Liver (tissue), 9 donors: ENCODE measurements around the gene COL4A3. TPM values are rescaled to one million over a fixed set of nuclear protein-coding genes. Genes with fewer than 3 reads are reported as not detected.

Source experiments
- DNase-seq: peaks from one replicate; pipeline ENCODE4 v3.0.0-alpha.2; 2017; ENCODE audit warnings: low spot score
- H3K27ac ChIP-seq, 2 donors: one replicate each; pipeline ENCODE4 v1.7.0; 2013; ENCODE audit warnings: inconsistent platforms in 2 of 2, low read length in 2 of 2, control low read depth in 1 of 2, low read depth in 1 of 2, mild to moderate bottlenecking in 1 of 2
- H3K27me3 ChIP-seq, 4 donors: one replicate each; pipeline versions ENCODE4 v1.6.1 to v1.7.0; 2013; ENCODE audit warnings: low read length in 3 of 4, inconsistent platforms in 1 of 4, mild to moderate bottlenecking in 1 of 4, moderate library complexity in 1 of 4; ENCODE audit not compliant: control insufficient read depth in 4 of 4, insufficient read depth in 4 of 4
- H3K36me3 ChIP-seq, 4 donors: one replicate each; pipeline versions ENCODE4 v1.6.1 to v1.7.0; 2013; ENCODE audit warnings: low read length in 3 of 4, mild to moderate bottlenecking in 3 of 4, low read depth in 1 of 4, moderate library complexity in 1 of 4; ENCODE audit not compliant: control insufficient read depth in 4 of 4, insufficient read depth in 3 of 4
- H3K4me1 ChIP-seq, 4 donors: one replicate each; pipeline versions ENCODE4 v1.6.1 to v1.7.0; 2013; ENCODE audit warnings: low read length in 3 of 4, mild to moderate bottlenecking in 3 of 4, moderate library complexity in 1 of 4; ENCODE audit not compliant: control insufficient read depth in 4 of 4, insufficient read depth in 4 of 4
- H3K4me3 ChIP-seq, 3 donors: one replicate each; pipeline versions ENCODE4 v1.6.1 to v1.7.0; 2013; ENCODE audit warnings: low read length in 3 of 3, control low read depth in 1 of 3, low read depth in 1 of 3, mild to moderate bottlenecking in 1 of 3
- H3K9ac ChIP-seq, 2 donors: one replicate each; pipeline ENCODE4 v1.7.0; 2013; ENCODE audit warnings: low read length in 2 of 2, mild to moderate bottlenecking in 2 of 2, moderate library complexity in 2 of 2, control low read depth in 1 of 2, low read depth in 1 of 2
- H3K9me3 ChIP-seq, 4 donors: one replicate each; pipeline versions ENCODE4 v1.6.1 to v1.7.0; 2013; ENCODE audit warnings: low read length in 3 of 4; ENCODE audit not compliant: control insufficient read depth in 4 of 4
- ATF3 ChIP-seq: IDR thresholded peaks from 2 replicates; pipeline ENCODE4 v1.6.1; 2016; ENCODE audit warnings: antibody characterized with exemption
- CTCF ChIP-seq: fragments of 150-350 bp; IDR thresholded peaks from 2 replicates; pipeline ENCODE4 v1.5.1; 2017; ENCODE audit warnings: improper control_type of control experiment, low read depth, low read length; ENCODE audit not compliant: missing input control
- EGR1 ChIP-seq, 2 donors: IDR thresholded peaks; 2 replicates each; pipeline ENCODE4 v1.6.1; 2016 to 2018; ENCODE audit warnings: antibody characterized with exemption in 2 of 2, low read depth in 2 of 2
- FOXA1 ChIP-seq: IDR thresholded peaks from 2 replicates; pipeline ENCODE4 v1.6.1; 2016; ENCODE audit warnings: antibody characterized with exemption
- FOXA2 ChIP-seq: IDR thresholded peaks from 2 replicates; pipeline ENCODE4 v1.6.1; 2016; ENCODE audit warnings: antibody characterized with exemption
- GABPA ChIP-seq, 2 donors: IDR thresholded peaks in 1 of 2; conservative IDR thresholded peaks in 1 of 2; 2 replicates each; pipeline ENCODE4 v1.6.1; 2016; ENCODE audit warnings: antibody characterized with exemption in 2 of 2, mild to moderate bottlenecking in 1 of 2, moderate library complexity in 1 of 2
- HNF4A ChIP-seq, 2 donors: conservative IDR thresholded peaks; 2 replicates each; pipeline ENCODE4 v1.6.1; 2016; ENCODE audit warnings: antibody characterized with exemption in 2 of 2, mild to moderate bottlenecking in 2 of 2
- HNF4G ChIP-seq: IDR thresholded peaks from 2 replicates; pipeline ENCODE4 v1.6.1; 2016; ENCODE audit warnings: antibody characterized with exemption
- JUND ChIP-seq, 2 donors: IDR thresholded peaks; 2 replicates each; pipeline ENCODE4 v1.6.1; 2016; ENCODE audit warnings: antibody characterized with exemption in 2 of 2
- NR2F2 ChIP-seq: IDR thresholded peaks from 2 replicates; pipeline ENCODE4 v1.6.1; 2016; ENCODE audit warnings: antibody characterized with exemption
- RAD21 ChIP-seq, 2 donors: IDR thresholded peaks; 2 replicates each; pipeline ENCODE4 v1.6.1; 2016; ENCODE audit warnings: antibody characterized with exemption in 2 of 2, mild to moderate bottlenecking in 2 of 2
- REST ChIP-seq: IDR thresholded peaks from 2 replicates; pipeline ENCODE4 v1.6.1; 2016; ENCODE audit warnings: antibody characterized with exemption, mild to moderate bottlenecking
- RXRA ChIP-seq, 2 donors: IDR thresholded peaks; 2 replicates each; pipeline ENCODE4 v1.6.1; 2017 to 2018; ENCODE audit warnings: antibody characterized with exemption in 2 of 2, mild to moderate bottlenecking in 1 of 2
- SP1 ChIP-seq: IDR thresholded peaks from 2 replicates; pipeline ENCODE4 v1.6.1; 2018; ENCODE audit warnings: antibody characterized with exemption, mild to moderate bottlenecking
- TAF1 ChIP-seq: conservative IDR thresholded peaks from 2 replicates; pipeline ENCODE4 v1.6.1; 2016; ENCODE audit warnings: antibody characterized with exemption, mild to moderate bottlenecking
- YY1 ChIP-seq: IDR thresholded peaks from 2 replicates; pipeline ENCODE4 v1.6.1; 2016; ENCODE audit warnings: antibody characterized with exemption, mild to moderate bottlenecking
- WGBS: extraction: QIAGEN DNeasy Blood & Tissue Kit; methylation state at CpG from one replicate; pipeline ENCODE4 v1.1.7; 2013; 5-methylcytosine and 5-hydroxymethylcytosine counted together
- polyA plus RNA-seq, 2 donors: library from polyadenylated mRNA; stranded (reverse) in 1 of 2; unstranded in 1 of 2; fragments of 200-250 nt in 1 of 2; fragments of >200 nt in 1 of 2; fragmentation: Nextera tagmentation in 1 of 2; extraction: Ambion mirVana in 1 of 2; gene quantifications; one replicate each; pipeline versions ENCODE4 v1.2.1 to v1.2.3, GENCODE V29; 2013 to 2015
- total RNA-seq, 2 donors: library from RNA; depleted of rRNA; stranded (reverse); fragments of >200 nt; gene quantifications; one replicate each; pipeline ENCODE4 v1.2.3, GENCODE V29; 2014
- TF ChIP-seq, protein P1 (sequence below): IDR thresholded peaks from 2 replicates; pipeline ENCODE4 v1.6.1; 2016; ENCODE audit warnings: antibody characterized with exemption
- TF ChIP-seq, protein P2 (sequence below): IDR thresholded peaks from 2 replicates; pipeline ENCODE4 v1.6.1; 2016; ENCODE audit warnings: antibody characterized with exemption
- donor health status: healthy.
- donor health status: healthy.
- donor health status: healthy.
- donor health status: healthy.
- donor health status: healthy.

COL4A3 gene
- total and polyA plus RNA-seq, 4 donors, result 0.05 to 2.3 (median 0.35) TPM

- Histone ChIP-seq H3K9me3 (no peaks in the 10 kb centered on the region), H3K4me1 (no peaks in the 10 kb centered on the region), H3K4me3 (no peak overlapping the region), H3K36me3 (no peaks in the 10 kb centered on the region), H3K27ac (no peak overlapping the region), H3K27me3 (no peaks in the 10 kb centered on the region), H3K9ac (no peak overlapping the region)
- no peak for DNase-seq
- TF ChIP-seq NR2F2 (no peak), RXRA (IDR thresholded peaks at IDR 0.05) (no peak), CTCF (no peak), HNF4G (no peak), JUND (IDR thresholded peaks at IDR 0.05) (no peak), GABPA (IDR thresholded peaks at IDR 0.05 in 1 of 2, conservative IDR thresholded peaks at IDR 0.05 in 1 of 2) (no peak), FOXA1 (no peak), SP1 (no peak), EGR1 (IDR thresholded peaks at IDR 0.05; ENCODE audit: low read depth in 2 of 2) (no peak), RAD21 (IDR thresholded peaks at IDR 0.05) (no peak), TAF1 (no peak), YY1 (no peak), REST (no peak), FOXA2 (no peak), ATF3 (no peak), HNF4A (conservative IDR thresholded peaks at IDR 0.05) (no peak)
- TF ChIP-seq, protein P1, sequence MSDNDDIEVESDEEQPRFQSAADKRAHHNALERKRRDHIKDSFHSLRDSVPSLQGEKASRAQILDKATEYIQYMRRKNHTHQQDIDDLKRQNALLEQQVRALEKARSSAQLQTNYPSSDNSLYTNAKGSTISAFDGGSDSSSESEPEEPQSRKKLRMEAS, result no peak
- TF ChIP-seq, protein P2, sequence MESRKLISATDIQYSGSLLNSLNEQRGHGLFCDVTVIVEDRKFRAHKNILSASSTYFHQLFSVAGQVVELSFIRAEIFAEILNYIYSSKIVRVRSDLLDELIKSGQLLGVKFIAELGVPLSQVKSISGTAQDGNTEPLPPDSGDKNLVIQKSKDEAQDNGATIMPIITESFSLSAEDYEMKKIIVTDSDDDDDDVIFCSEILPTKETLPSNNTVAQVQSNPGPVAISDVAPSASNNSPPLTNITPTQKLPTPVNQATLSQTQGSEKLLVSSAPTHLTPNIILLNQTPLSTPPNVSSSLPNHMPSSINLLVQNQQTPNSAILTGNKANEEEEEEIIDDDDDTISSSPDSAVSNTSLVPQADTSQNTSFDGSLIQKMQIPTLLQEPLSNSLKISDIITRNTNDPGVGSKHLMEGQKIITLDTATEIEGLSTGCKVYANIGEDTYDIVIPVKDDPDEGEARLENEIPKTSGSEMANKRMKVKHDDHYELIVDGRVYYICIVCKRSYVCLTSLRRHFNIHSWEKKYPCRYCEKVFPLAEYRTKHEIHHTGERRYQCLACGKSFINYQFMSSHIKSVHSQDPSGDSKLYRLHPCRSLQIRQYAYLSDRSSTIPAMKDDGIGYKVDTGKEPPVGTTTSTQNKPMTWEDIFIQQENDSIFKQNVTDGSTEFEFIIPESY, result no peak
- WGBS, result 93% methylated on average over 4 of the region's 4 CpGs
These were observed 146.3 kb downstream of the COL4A3 start for GRCh38 chr2:227310756-227311110.
